ENCODE results near the gene TMEM222.

Gene TMEM222

DNA sequence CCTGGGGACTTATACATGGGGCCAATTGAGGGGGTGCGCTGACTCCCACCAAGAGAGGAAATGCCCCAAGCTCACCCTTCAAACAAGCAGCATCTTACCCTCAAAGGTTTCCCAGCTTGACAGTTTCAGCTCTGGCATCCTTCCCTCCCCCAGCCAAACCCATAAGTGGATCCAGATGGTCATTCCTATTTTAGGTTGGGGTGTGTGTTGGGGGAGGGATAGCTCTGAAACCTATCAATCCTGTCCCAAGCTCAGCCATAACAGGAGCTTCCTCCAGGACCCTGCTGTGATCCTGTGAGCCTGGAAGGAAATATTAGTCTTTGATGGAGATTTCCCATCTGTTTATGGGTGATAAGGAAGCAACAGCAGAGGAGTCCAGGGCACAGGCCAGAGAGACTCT lies 3.4 kb upstream of the TMEM222 start:
- no peak for ATAC-seq (ENCODE audit: low read depth)
- H3K9me3 Mint-ChIP-seq = no peaks in the 10 kb centered on the region
- no peak for DNase-seq (ENCODE audit: low spot score in 2 of 2)
- H3K36me3 Mint-ChIP-seq = no peaks in the 10 kb centered on the region
- H3K27me3 Mint-ChIP-seq = peaks cover 10% of the 10 kb centered on the region
- no peak overlapping the region for H3K4me3 Mint-ChIP-seq
- H3K27ac Mint-ChIP-seq = no peak overlapping the region
- peaks cover 6% of the 10 kb centered on the region for H3K4me1 Mint-ChIP-seq

- ATAC-seq (ENCODE audit: low read depth) (no peak), DNase-seq (ENCODE audit: low spot score in 2 of 2) (no peak)
- H3K4me3 Mint-ChIP-seq = peak overlapping the region; percentile 99
- H3K27me3 Mint-ChIP-seq = peaks cover 10% of the 10 kb centered on the region
- H3K4me1 Mint-ChIP-seq = peaks cover 26% of the 10 kb centered on the region
- H3K36me3 Mint-ChIP-seq = peaks cover 12% of the 10 kb centered on the region
- H3K9me3 Mint-ChIP-seq = no peaks in the 10 kb centered on the region
- peak overlapping the region; percentile 96 for H3K27ac Mint-ChIP-seq
Measured at GRCh38 chr1:27322569-27323240, 742 bp downstream of the TMEM222 start.

GRCh38 chr1:27325286-27325685 lies 3.3 kb downstream of the TMEM222 start:
- Mint-ChIP-seq H3K4me3 (no peak overlapping the region), H3K9me3 (no peaks in the 10 kb centered on the region), H3K27me3 (peaks cover 2% of the 10 kb centered on the region), H3K27ac (no peak overlapping the region), H3K4me1 (peaks cover 36% of the 10 kb centered on the region), H3K36me3 (peaks cover 18% of the 10 kb centered on the region)
- DNase-seq (ENCODE audit: low spot score in 2 of 2) (no peak), ATAC-seq (ENCODE audit: low read depth) (no peak)

DNA sequence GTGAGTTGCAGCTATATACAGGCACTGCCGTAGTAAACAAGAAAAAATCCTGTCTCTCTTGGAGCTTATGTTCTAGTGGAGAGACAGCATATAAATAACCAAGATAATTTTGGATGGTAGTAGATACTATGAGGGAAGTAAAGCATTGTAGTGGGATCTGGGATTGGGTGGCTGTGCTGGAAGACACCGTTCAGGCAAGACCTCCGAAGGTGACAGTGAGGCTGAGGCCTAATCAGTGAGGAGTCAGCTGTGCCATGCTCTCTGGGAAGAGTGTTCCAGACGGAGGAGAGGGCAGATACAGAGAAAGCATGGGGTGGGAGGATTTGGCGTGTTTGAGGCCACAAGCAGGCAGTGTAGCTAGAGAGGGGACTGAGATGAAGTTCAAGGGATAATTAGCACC lies 6.0 kb downstream of the TMEM222 start:
- Mint-ChIP-seq H3K27ac (peak overlapping the region; percentile 4), H3K4me1 (peaks cover 44% of the 10 kb centered on the region), H3K36me3 (peaks cover 20% of the 10 kb centered on the region)

DNA sequence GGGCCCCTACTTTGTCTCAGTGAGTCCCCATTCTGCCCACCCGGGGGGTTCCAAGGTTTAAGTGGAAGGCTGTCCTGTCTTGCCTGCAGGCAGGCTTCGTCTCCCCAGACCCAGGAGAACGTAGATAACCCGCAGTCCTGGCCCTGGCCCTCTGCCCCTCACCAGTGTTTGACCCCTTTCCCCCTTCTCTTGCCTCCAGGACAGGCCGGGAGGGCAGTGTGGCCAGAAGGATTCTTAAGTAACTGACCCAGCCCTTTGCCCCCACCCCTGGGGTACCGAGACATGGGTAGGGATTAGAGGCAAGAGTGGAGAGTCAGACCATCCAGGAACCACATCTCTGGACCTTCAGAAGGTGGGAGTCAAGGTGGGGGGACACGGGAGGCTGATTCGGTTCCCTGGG lies 8.8 kb downstream of the TMEM222 start:
- Mint-ChIP-seq H3K36me3 (peaks cover 9% of the 10 kb centered on the region), H3K27me3 (no peaks in the 10 kb centered on the region)

More for the DNA sequence above, 6.0 kb downstream of the TMEM222 start:
- no peak for ATAC-seq (ENCODE audit: low read depth)
- DNase-seq (ENCODE audit: low spot score in 2 of 2) = no peak
- Mint-ChIP-seq H3K9me3 (no peaks in the 10 kb centered on the region), H3K4me3 (no peak overlapping the region), H3K27me3 (no peaks in the 10 kb centered on the region)

GRCh38 chr1:27331426-27331825 lies 9.5 kb downstream of the TMEM222 start:
- no peaks in the 10 kb centered on the region for H3K27me3 Mint-ChIP-seq
- no peak overlapping the region for H3K27ac Mint-ChIP-seq
- H3K36me3 Mint-ChIP-seq = peaks cover 11% of the 10 kb centered on the region
- no peak for DNase-seq (ENCODE audit: low spot score in 2 of 2)
- peaks cover 29% of the 10 kb centered on the region for H3K4me1 Mint-ChIP-seq
- H3K9me3 Mint-ChIP-seq = no peaks in the 10 kb centered on the region
- ATAC-seq (ENCODE audit: low read depth) = no peak
- H3K4me3 Mint-ChIP-seq = no peak overlapping the region

More for the DNA sequence above, 8.8 kb downstream of the TMEM222 start:
- no peaks in the 10 kb centered on the region for H3K9me3 Mint-ChIP-seq
- no peak overlapping the region for H3K27ac Mint-ChIP-seq
- no peak overlapping the region for H3K4me3 Mint-ChIP-seq
- ATAC-seq (ENCODE audit: low read depth) (no peak), DNase-seq (ENCODE audit: low spot score in 2 of 2) (no peak)
- H3K4me1 Mint-ChIP-seq = peaks cover 32% of the 10 kb centered on the region

DNA sequence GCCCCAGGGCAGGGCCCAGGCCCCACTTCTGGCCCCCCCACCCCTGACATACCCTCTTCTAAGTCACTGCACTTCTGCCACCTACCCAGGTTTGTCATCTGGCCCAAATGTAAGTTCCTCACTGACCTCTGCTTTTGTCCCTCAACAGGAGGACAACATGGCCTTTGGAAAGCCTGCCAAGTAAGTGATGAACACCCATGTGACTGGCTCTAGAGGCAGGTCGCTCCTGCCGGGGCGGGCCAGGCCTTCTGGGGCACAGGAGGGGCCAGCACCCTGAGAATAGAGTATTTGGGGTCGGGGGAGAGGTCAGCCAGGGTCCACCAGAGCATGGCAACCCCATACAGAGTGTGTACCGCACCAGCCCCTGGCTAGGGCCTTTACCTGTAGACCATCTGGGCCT lies 10.0 kb downstream of the TMEM222 start:
- H3K4me1 Mint-ChIP-seq = peaks cover 27% of the 10 kb centered on the region
- H3K27ac Mint-ChIP-seq = no peak overlapping the region
- H3K36me3 Mint-ChIP-seq = peaks cover 15% of the 10 kb centered on the region
- no peaks in the 10 kb centered on the region for H3K9me3 Mint-ChIP-seq
- no peaks in the 10 kb centered on the region for H3K27me3 Mint-ChIP-seq
- H3K4me3 Mint-ChIP-seq = no peak overlapping the region
- DNase-seq (ENCODE audit: low spot score in 2 of 2) (no peak), ATAC-seq (ENCODE audit: low read depth) (no peak)

DNA sequence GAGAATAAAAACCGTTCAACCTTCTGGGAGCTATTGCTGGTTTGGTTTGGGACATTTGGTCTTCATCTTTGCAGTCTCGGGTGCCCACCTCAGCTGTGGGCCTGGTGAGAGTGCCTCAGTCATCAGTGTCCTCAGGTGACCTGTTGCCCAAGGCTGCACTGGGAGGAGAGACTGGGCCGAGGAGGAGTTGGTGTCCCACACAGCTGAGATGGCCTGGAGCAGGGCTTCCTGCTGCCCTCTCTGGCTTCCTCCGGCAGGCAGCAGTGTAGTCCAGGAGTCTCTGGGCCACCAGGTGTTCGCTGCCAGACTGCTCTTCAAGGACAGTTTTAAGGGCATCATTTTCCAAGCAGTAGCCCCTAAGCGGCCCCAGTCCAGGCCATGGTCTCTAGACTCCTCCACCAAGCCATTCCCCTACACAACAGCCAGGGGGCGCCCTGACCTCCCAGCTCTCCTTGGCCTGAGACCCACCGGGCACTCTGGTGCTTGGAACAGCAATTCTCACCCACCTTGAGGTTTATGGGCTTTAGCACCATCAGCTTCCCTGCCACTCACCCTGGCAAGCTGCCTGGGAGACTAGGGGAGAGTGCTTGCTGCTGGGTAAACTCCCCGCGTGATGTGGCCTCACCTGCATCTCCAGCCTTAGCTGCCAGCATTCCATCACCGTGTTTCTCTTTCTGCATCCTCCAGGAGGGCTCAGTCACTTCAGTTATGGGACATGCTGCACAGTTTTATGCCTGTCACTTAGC lies 10.7 kb downstream of the TMEM222 start:
- DNase-seq (ENCODE audit: low spot score in 2 of 2) = peak; percentile 59 to 60
- H3K4me3 Mint-ChIP-seq = no peak overlapping the region
- peak; percentile 88 for ATAC-seq (ENCODE audit: low read depth)
- H3K27ac Mint-ChIP-seq = no peak overlapping the region
- H3K36me3 Mint-ChIP-seq = peaks cover 16% of the 10 kb centered on the region
- peaks cover 26% of the 10 kb centered on the region for H3K4me1 Mint-ChIP-seq
- H3K9me3 Mint-ChIP-seq = no peaks in the 10 kb centered on the region
- H3K27me3 Mint-ChIP-seq = no peaks in the 10 kb centered on the region

DNA sequence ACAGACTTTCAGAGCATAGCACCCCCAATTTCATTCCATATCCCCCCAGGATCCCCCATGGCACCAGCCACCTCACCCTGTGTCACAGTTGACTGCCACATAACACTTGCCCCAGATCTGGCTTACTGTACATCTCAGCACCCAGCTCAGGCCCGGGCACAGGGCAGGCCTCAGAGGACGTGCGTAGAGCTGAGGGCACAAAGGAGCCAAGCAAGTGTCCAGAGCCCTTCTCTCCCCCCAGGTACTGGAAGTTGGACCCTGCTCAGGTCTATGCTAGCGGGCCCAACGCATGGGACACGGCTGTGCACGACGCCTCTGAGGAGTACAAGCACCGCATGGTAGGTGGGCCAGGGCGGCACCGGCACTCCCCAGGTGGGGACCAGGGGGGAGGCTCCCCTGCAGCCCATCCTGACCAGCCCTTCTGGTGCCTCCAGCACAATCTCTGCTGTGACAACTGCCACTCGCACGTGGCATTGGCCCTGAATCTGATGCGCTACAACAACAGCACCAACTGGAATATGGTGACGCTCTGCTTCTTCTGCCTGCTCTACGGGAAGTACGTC lies 11.8 kb downstream of the TMEM222 start:
- DNase-seq (ENCODE audit: low spot score in 2 of 2) (no peak), ATAC-seq (ENCODE audit: low read depth) (no peak)
- Mint-ChIP-seq H3K27me3 (no peaks in the 10 kb centered on the region), H3K9me3 (no peaks in the 10 kb centered on the region), H3K36me3 (peaks cover 12% of the 10 kb centered on the region), H3K27ac (no peak overlapping the region), H3K4me1 (peaks cover 20% of the 10 kb centered on the region), H3K4me3 (no peak overlapping the region)

DNA sequence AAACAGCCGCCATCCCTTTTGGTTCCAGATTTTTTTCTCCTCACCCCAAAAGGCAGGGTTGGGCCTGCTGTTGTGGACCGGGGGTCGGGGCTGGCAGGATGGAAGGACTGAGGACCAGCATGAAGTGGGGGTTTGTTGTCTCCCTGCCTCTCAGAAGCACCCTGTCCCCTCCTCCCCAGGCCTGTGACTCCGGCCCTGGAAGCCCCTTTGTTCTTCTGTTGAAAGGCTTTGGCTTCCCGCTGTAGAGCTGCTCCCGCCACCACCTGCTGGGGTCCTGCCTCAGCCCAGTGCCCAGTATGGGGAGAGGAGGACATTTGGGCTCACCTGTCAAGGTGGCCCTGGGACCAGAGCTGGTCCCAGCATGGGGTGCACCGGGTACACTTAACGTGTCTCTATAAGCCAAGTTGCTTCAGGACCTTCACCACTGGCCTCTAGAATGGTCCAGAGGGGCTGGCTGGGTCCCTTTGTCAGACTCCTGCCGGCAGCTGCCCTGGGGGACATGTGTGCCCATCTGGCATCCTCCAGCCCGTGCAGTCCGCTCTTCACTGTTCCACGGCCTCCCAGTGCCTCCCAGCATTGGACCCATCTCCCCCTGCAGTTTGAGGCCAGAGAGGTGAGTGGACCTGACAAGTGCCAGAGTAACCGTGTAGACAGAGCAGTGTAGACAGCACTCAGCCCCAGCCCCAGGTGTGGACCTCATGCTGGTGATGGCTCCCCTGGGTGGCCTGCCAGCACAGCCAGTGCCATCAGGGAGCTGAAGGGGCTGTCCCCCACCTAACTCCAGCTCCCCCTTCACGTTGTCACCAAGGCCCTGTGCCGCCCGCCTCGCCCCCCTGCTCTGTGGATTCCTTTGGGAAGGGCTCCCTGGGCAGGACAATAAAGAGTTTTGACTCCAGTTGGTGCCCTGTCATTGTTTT lies 13.8 kb downstream of the TMEM222 start:
- DNase-seq (ENCODE audit: low spot score in 2 of 2) (no peak), ATAC-seq (ENCODE audit: low read depth) (no peak)
- Mint-ChIP-seq H3K9me3 (peaks cover 2% of the 10 kb centered on the region), H3K4me1 (peaks cover 21% of the 10 kb centered on the region), H3K4me3 (no peak overlapping the region), H3K27me3 (no peaks in the 10 kb centered on the region), H3K27ac (no peak overlapping the region), H3K36me3 (peaks cover 10% of the 10 kb centered on the region)

- H3K4me3 Mint-ChIP-seq = no peak overlapping the region
- H3K36me3 Mint-ChIP-seq = peaks cover 9% of the 10 kb centered on the region
- DNase-seq (ENCODE audit: low spot score in 2 of 2) = no peak
- no peaks in the 10 kb centered on the region for H3K27me3 Mint-ChIP-seq
- H3K27ac Mint-ChIP-seq = no peak overlapping the region
- ATAC-seq (ENCODE audit: low read depth) = no peak
- H3K9me3 Mint-ChIP-seq = peaks cover 2% of the 10 kb centered on the region
- peaks cover 27% of the 10 kb centered on the region for H3K4me1 Mint-ChIP-seq
Measured at GRCh38 chr1:27336756-27337155, 14.8 kb downstream of the TMEM222 start.

GRCh38 chr1:27338751-27339150 lies 16.8 kb downstream of the TMEM222 start:
- Mint-ChIP-seq H3K36me3 (peaks cover 9% of the 10 kb centered on the region), H3K27me3 (no peaks in the 10 kb centered on the region), H3K27ac (peak overlapping the region; percentile 71), H3K9me3 (peaks cover 2% of the 10 kb centered on the region), H3K4me1 (peaks cover 28% of the 10 kb centered on the region), H3K4me3 (no peak overlapping the region)
- DNase-seq (ENCODE audit: low spot score in 2 of 2) (no peak), ATAC-seq (ENCODE audit: low read depth) (no peak)

DNA sequence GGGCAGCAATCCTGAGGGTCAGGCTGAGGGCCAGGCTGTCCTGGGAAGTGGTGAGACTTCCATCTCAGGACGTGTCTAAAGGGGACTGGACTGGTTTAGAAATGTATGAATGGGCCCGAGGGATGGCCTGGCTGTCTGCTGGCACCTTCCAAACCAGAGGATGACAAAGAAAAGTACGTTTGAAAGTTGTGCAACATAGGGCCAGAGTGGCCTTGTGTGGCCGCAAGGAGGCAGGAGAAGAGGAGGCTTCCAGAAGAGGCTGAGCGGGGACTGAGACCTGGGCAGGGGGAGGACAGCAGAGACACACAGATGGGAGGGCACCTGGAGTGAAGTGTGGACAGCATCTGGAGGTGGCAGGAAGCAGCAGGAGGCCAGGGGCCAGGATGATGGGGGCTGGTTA lies 17.2 kb downstream of the TMEM222 start:
- no peak for DNase-seq (ENCODE audit: low spot score in 2 of 2)
- peaks cover 28% of the 10 kb centered on the region for H3K4me1 Mint-ChIP-seq

More for the DNA sequence above, 17.2 kb downstream of the TMEM222 start:
- Mint-ChIP-seq H3K27ac (peak overlapping the region; percentile 71), H3K36me3 (peaks cover 9% of the 10 kb centered on the region), H3K27me3 (no peaks in the 10 kb centered on the region), H3K4me3 (peak overlapping the region; percentile 9), H3K9me3 (peaks cover 2% of the 10 kb centered on the region)
- ATAC-seq (ENCODE audit: low read depth) = no peak

Data from memory B cell (primary cell).